GM19240 (cell line): ENCODE data around the gene SBK1.

Experiments used
- DNase-seq: peaks from one replicate; pipeline ENCODE4 v3.0.0; 2011; ENCODE audit warnings: low spot score; ENCODE audit not compliant: insufficient read length

SBK1 gene

GRCh38 chr16:28280881-28281836, 11.2 kb upstream of the SBK1 start:
- DNase-seq = no peak

- no peak for DNase-seq
These were observed 10.3 kb upstream of the SBK1 start for GRCh38 chr16:28282045-28282444.

GRCh38 chr16:28283173-28283572, 9.2 kb upstream of the SBK1 start:
- DNase-seq = no peak

GRCh38 chr16:28283798-28284577, 8.3 kb upstream of the SBK1 start:
- DNase-seq = no peak

GRCh38 chr16:28285649-28286048, 6.7 kb upstream of the SBK1 start:
- no peak for DNase-seq

- DNase-seq = no peak
These were observed 4.2 kb upstream of the SBK1 start for GRCh38 chr16:28288114-28288513.

- DNase-seq = no peak
These were observed 3.3 kb upstream of the SBK1 start for GRCh38 chr16:28289048-28289447.

GRCh38 chr16:28289939-28290858, 2.1 kb upstream of the SBK1 start:
- no peak for DNase-seq

GRCh38 chr16:28290859-28291254, 1.5 kb upstream of the SBK1 start:
- DNase-seq = no peak

GRCh38 chr16:28292731-28293600, 641 bp downstream of the SBK1 start:
- no peak for DNase-seq

- DNase-seq = no peak
These were observed 1.3 kb downstream of the SBK1 start for GRCh38 chr16:28293601-28293960.

GRCh38 chr16:28294201-28294600, 1.9 kb downstream of the SBK1 start:
- DNase-seq = no peak

GRCh38 chr16:28295276-28295675, 3.0 kb downstream of the SBK1 start:
- no peak for DNase-seq

- no peak for DNase-seq
These were observed 5.0 kb downstream of the SBK1 start for GRCh38 chr16:28297308-28297707.

- no peak for DNase-seq
These were observed 5.6 kb downstream of the SBK1 start for GRCh38 chr16:28297784-28298510.

- DNase-seq = no peak
These were observed 6.2 kb downstream of the SBK1 start for GRCh38 chr16:28298511-28298878.

- DNase-seq = no peak
These were observed 8.0 kb downstream of the SBK1 start for GRCh38 chr16:28300327-28300726.

- DNase-seq = no peak
These were observed 8.8 kb downstream of the SBK1 start for GRCh38 chr16:28301154-28301553.

GRCh38 chr16:28301620-28302019, 9.3 kb downstream of the SBK1 start:
- no peak for DNase-seq

- DNase-seq = no peak
These were observed 10.8 kb downstream of the SBK1 start for GRCh38 chr16:28303132-28303531.
